GM06990 (cell line): ENCODE measurements around the gene INF2.

Experiments
- DNase-seq: peaks from one replicate; pipeline ENCODE4 v3.0.0-alpha.2; 2011; ENCODE audit not compliant: insufficient read length; ENCODE audit errors: extremely low read depth
- H3K27me3 ChIP-seq: replicated peaks from 2 replicates; pipeline ENCODE4 v1.6.0; 2011; ENCODE audit warnings: low read length; ENCODE audit not compliant: control insufficient read depth, insufficient read depth
- H3K36me3 ChIP-seq: 2 replicates; pipeline ENCODE4 v1.5.1; 2011; ENCODE audit warnings: low read length; ENCODE audit not compliant: control insufficient read depth, insufficient read depth
- H3K4me3 ChIP-seq: replicated peaks from 2 replicates; pipeline ENCODE4 v1.5.1; 2011; ENCODE audit warnings: low read depth, mild to moderate bottlenecking, control low read depth, low read length
- CTCF ChIP-seq: IDR thresholded peaks from 2 replicates; pipeline ENCODE4 v1.5.1; 2011; ENCODE audit warnings: low read length, control low read depth, mild to moderate bottlenecking, inconsistent platforms; ENCODE audit not compliant: insufficient read depth, poor library complexity, severe bottlenecking

Gene INF2

GRCh38 chr14:104689109-104689880 is at the start of gene INF2:
Gene INF2, plus strand, starts transcription at chr14:104689618. Its CDS starts 11,748 bp downstream, at chr14:104701366.
- no peak for TF ChIP-seq CTCF
- peak; percentile 66 for DNase-seq
- Histone ChIP-seq H3K4me3 (peak within 1 kb of the TSS; percentile 76), H3K27me3 (no peaks in the 10 kb centered on the region), H3K36me3 (no peaks in the 10 kb centered on the region)

DNA sequence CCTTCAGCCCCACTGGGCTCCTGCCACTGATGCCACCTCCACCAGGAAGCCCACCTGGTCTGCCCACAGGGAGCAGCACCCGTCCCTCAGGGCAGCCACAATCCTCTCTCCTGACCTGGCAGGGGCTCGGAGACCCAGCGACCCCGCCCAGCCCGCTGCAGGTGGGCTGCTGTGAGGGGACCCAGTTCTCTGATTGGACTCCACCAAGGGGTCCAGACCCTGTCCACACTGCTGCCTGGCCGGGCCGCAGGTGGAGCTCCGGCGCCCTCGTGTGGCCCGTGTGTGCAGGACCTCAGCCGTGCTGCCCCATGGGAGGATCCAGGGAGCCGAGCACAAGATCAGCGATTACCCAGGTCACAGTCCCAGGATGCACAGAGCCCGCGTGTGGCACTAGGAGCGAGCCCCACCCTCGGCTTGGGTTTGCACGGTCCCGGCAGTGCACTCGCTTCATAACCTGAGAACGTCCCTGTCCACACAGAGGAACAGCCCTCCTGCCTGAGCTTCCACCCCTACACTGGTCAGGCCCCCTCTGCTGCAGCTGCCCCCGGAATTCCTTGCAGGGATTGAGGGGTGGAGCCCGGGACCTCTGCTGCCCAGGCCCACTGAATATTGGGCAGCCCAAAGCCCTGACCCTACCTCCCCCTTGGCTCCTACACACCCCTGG is 49.4 kb upstream of the INF2 start:
- no peak overlapping the region for H3K4me3 ChIP-seq
- TF ChIP-seq CTCF: peak; percentile 96
- H3K27me3 ChIP-seq: no peaks in the 10 kb centered on the region
- peak; percentile 62 for DNase-seq
- H3K36me3 ChIP-seq: no peaks in the 10 kb centered on the region

DNA sequence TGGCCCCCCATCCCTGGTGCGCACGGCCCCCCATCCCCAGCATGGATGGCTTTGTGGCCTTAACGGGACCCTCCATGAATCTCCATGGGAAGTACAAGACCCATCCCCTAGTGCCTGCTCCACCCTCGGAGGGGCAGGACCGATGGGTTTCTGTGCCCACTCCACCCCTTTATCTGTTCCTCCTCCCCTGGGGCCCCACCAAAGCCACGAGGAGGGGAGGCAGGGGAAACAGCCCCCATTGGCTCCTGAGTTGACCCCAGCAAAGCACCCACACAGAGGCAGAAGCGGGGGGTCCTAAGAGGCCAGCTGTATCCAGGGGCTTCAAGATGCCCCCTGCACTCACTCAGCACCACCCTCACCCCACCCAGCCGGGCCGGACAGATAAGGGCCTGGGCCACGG is 48.7 kb upstream of the INF2 start:
- no peak for TF ChIP-seq CTCF
- DNase-seq: no peak
- Histone ChIP-seq H3K36me3 (no peaks in the 10 kb centered on the region), H3K27me3 (no peaks in the 10 kb centered on the region), H3K4me3 (no peak overlapping the region)

- Histone ChIP-seq H3K36me3 (no peaks in the 10 kb centered on the region), H3K27me3 (no peaks in the 10 kb centered on the region), H3K4me3 (no peak overlapping the region)
- no peak for TF ChIP-seq CTCF
- no peak for DNase-seq
These were observed 47.5 kb upstream of the INF2 start for GRCh38 chr14:104641753-104642539.

GRCh38 chr14:104642540-104642868 is 46.9 kb upstream of the INF2 start:
- no peak overlapping the region for H3K4me3 ChIP-seq
- TF ChIP-seq CTCF: no peak
- no peak for DNase-seq
- H3K27me3 ChIP-seq: no peaks in the 10 kb centered on the region
- H3K36me3 ChIP-seq: no peaks in the 10 kb centered on the region
